H1 (cell line): Measurements from ENCODE around the gene SETDB2. TPM values are rescaled to one million over a fixed set of nuclear protein-coding genes. Genes with fewer than 3 reads are reported as not detected.

Experiments used
- CTCF ChIA-PET: fragments of 300-600 bp; sonication (Branson Sonifier 250); formaldehyde crosslinking; loops from one replicate; lab custom pipeline; 2021; ENCODE audit not compliant: partially characterized antibody; lab: Charles Lee
- POLR2A ChIA-PET: fragments of 300-600 bp; sonication (Branson Sonifier 250); formaldehyde crosslinking; loops from one replicate; lab custom pipeline; 2021; ENCODE audit warnings: inconsistent platforms; ENCODE audit not compliant: partially characterized antibody; lab: Charles Lee
- DNase-seq, 2 experiments: peaks; one replicate each; pipeline versions ENCODE4 v3.0.0 to v3.0.0-alpha.2; 2010 to 2022; ENCODE audit warnings: low spot score in 2 of 2, low read depth in 1 of 2, mixed read lengths in 1 of 2
- FAIRE-seq: peaks from 2 replicates; lab custom pipeline; 2011; peaks lifted over from hg19 to GRCh38; lab: Jason Lieb, UNC
- H2AFZ ChIP-seq: 2 replicates; pipeline ENCODE4 v1.8.1; 2012; ENCODE audit warnings: low read length, inconsistent platforms
- H2AK5ac ChIP-seq: 2 replicates; pipeline ENCODE4 v1.6.1; 2013; ENCODE audit warnings: low read depth, low read length
- H2BK120ac ChIP-seq: replicated peaks from 2 replicates; pipeline ENCODE3; 2013; ENCODE audit warnings: low read depth, low read length, inconsistent platforms
- H2BK12ac ChIP-seq: 2 replicates; pipeline ENCODE4 v1.6.1; 2013; ENCODE audit warnings: low read depth, low read length
- H2BK15ac ChIP-seq: 2 replicates; pipeline ENCODE4 v1.6.1; 2013; ENCODE audit warnings: low read length
- H2BK20ac ChIP-seq: 2 replicates; pipeline ENCODE4 v1.6.1; 2013; ENCODE audit warnings: low read length
- H2BK5ac ChIP-seq: 2 replicates; pipeline ENCODE4 v1.6.1; 2013; ENCODE audit warnings: low read depth, low read length
- H3K14ac ChIP-seq: 2 replicates; pipeline ENCODE4 v1.6.1; 2013; ENCODE audit warnings: inconsistent platforms; ENCODE audit not compliant: insufficient read length
- H3K18ac ChIP-seq: 2 replicates; pipeline ENCODE4 v1.6.1; 2013; ENCODE audit warnings: low read length; ENCODE audit errors: extremely low read depth
- H3K23ac ChIP-seq: 2 replicates; pipeline ENCODE4 v1.6.1; 2013; ENCODE audit warnings: inconsistent platforms; ENCODE audit not compliant: insufficient read length
- H3K23me2 ChIP-seq: 2 replicates; pipeline ENCODE4 v1.6.1; 2013; ENCODE audit warnings: low read depth, low read length
- H3K27ac ChIP-seq: 2 replicates; pipeline ENCODE4 v1.6.1; 2011; ENCODE audit warnings: low read depth, low read length, inconsistent platforms
- H3K27me3 ChIP-seq, 4 experiments: replicated peaks in 1 of 4; 1 replicate in 1 of 4; 2 replicates in 3 of 4; pipeline versions ENCODE4 v1.6.1 to v1.8.1; 2011 to 2013; ENCODE audit warnings: low read length in 3 of 4, mild to moderate bottlenecking in 3 of 4, inconsistent platforms in 2 of 4, mixed read lengths in 2 of 4, moderate library complexity in 1 of 4; ENCODE audit not compliant: control insufficient read depth in 3 of 4, insufficient read depth in 3 of 4; ENCODE audit errors: extremely low read depth in 1 of 4
- H3K36me3 ChIP-seq, 4 experiments: 2 replicates each; pipeline versions ENCODE4 v1.6.1 to v1.8.1; 2011 to 2013; ENCODE audit warnings: mild to moderate bottlenecking in 4 of 4, low read length in 3 of 4, moderate library complexity in 2 of 4, control low read depth in 1 of 4, inconsistent platforms in 1 of 4; ENCODE audit not compliant: insufficient read depth in 4 of 4, control insufficient read depth in 2 of 4
- H3K4ac ChIP-seq: replicated peaks from 2 replicates; pipeline ENCODE3; 2013; ENCODE audit warnings: low read length, low read depth, mixed read lengths, inconsistent platforms; ENCODE audit not compliant: insufficient read length
- H3K4me1 ChIP-seq, 4 experiments: replicated peaks in 1 of 4; 1 replicate in 1 of 4; 2 replicates in 3 of 4; pipeline versions ENCODE4 v1.6.1 to v1.8.1; 2011 to 2013; ENCODE audit warnings: low read length in 3 of 4, inconsistent platforms in 2 of 4, mixed read lengths in 1 of 4; ENCODE audit not compliant: insufficient read depth in 4 of 4, control insufficient read depth in 3 of 4
- H3K4me2 ChIP-seq, 2 experiments: 2 replicates each; pipeline versions ENCODE4 v1.6.1 to v1.8.1; 2011 to 2013; ENCODE audit warnings: low read depth in 2 of 2, low read length in 2 of 2, control low read depth in 1 of 2, inconsistent platforms in 1 of 2, mild to moderate bottlenecking in 1 of 2; ENCODE audit not compliant: insufficient read depth in 1 of 2
- H3K4me3 ChIP-seq, 4 experiments: fragments of 200-600, 300-600 bp in 1 of 4; sonication (generic), shearing (Covaris generic), sonication (Bioruptor Twin) in 1 of 4; 2 replicates each; pipeline versions ENCODE4 v1.5.1 to v1.8.1; 2011 to 2016; ENCODE audit warnings: low read length in 4 of 4, low read depth in 3 of 4, control low read depth in 2 of 4, inconsistent platforms in 2 of 4, mild to moderate bottlenecking in 2 of 4, mixed read lengths in 1 of 4, moderate library complexity in 1 of 4; ENCODE audit not compliant: insufficient read depth in 2 of 4; ENCODE audit errors: extremely low read depth in 1 of 4
- H3K56ac ChIP-seq: replicated peaks from 2 replicates; pipeline ENCODE3; 2013; ENCODE audit warnings: low read depth, mild to moderate bottlenecking, mixed read lengths, low read length, inconsistent platforms; ENCODE audit not compliant: insufficient read length
- H3K79me1 ChIP-seq: 2 replicates; pipeline ENCODE4 v1.6.1; 2013; ENCODE audit warnings: low read depth, low read length, control low read depth
- H3K79me2 ChIP-seq, 2 experiments: 2 replicates each; pipeline versions ENCODE4 v1.6.1 to v1.8.1; 2012 to 2013; ENCODE audit warnings: low read length in 2 of 2, mild to moderate bottlenecking in 2 of 2, inconsistent platforms in 1 of 2; ENCODE audit not compliant: insufficient read depth in 2 of 2, control insufficient read depth in 1 of 2
- H3K9ac ChIP-seq, 4 experiments: replicated peaks in 1 of 4; 1 replicate in 1 of 4; 2 replicates in 3 of 4; pipeline versions ENCODE4 v1.6.1 to v1.8.1; 2011 to 2013; ENCODE audit warnings: low read depth in 3 of 4, low read length in 3 of 4, control low read depth in 2 of 4, mild to moderate bottlenecking in 2 of 4, moderate library complexity in 2 of 4, inconsistent platforms in 1 of 4; ENCODE audit errors: extremely low read depth in 1 of 4
- H3K9me3 ChIP-seq, 2 experiments: 2 replicates each; pipeline versions ENCODE4 v1.6.1 to v1.8.1; 2012 to 2013; ENCODE audit warnings: mild to moderate bottlenecking in 2 of 2, moderate library complexity in 2 of 2, control low read depth in 1 of 2, inconsistent platforms in 1 of 2, low read depth in 1 of 2, low read length in 1 of 2, mixed read lengths in 1 of 2; ENCODE audit not compliant: insufficient read depth in 2 of 2
- H4K20me1 ChIP-seq, 2 experiments: replicated peaks in 1 of 2; 2 replicates each; pipeline versions ENCODE3 to v1.8.1; 2011 to 2013; ENCODE audit warnings: inconsistent platforms in 2 of 2, low read length in 2 of 2, mild to moderate bottlenecking in 1 of 2; ENCODE audit not compliant: insufficient read depth in 2 of 2, control insufficient read depth in 1 of 2
- H4K5ac ChIP-seq: 2 replicates; pipeline ENCODE4 v1.6.1; 2013; ENCODE audit warnings: low read length, low read depth, mixed read lengths, inconsistent platforms; ENCODE audit not compliant: insufficient read length
- H4K8ac ChIP-seq: 2 replicates; pipeline ENCODE4 v1.8.0; 2013; ENCODE audit warnings: mild to moderate bottlenecking, moderate library complexity, low read length, inconsistent platforms; ENCODE audit not compliant: insufficient read depth; ENCODE audit errors: extremely low read depth
- H4K91ac ChIP-seq: replicated peaks from 2 replicates; pipeline ENCODE3; 2013; ENCODE audit warnings: low read length, mixed read lengths, inconsistent platforms; ENCODE audit not compliant: insufficient read length
- ATF2 ChIP-seq: IDR thresholded peaks from 2 replicates; pipeline ENCODE4 v1.6.1; 2012; ENCODE audit warnings: low read length, inconsistent platforms
- BACH1 ChIP-seq: IDR thresholded peaks from 2 replicates; pipeline ENCODE4 v1.6.1; 2012; ENCODE audit warnings: low read length, improper control_type of control experiment
- BCL11A ChIP-seq, 2 experiments: IDR thresholded peaks; one replicate each; pipeline ENCODE4 v1.6.1; 2011; ENCODE audit warnings: low read depth in 2 of 2, low read length in 2 of 2, mild to moderate bottlenecking in 2 of 2
- CHD2 ChIP-seq: IDR thresholded peaks from 2 replicates; pipeline ENCODE4 v1.6.1; 2012; ENCODE audit warnings: low read length, improper control_type of control experiment
- GABPA ChIP-seq: IDR thresholded peaks from 2 replicates; pipeline ENCODE4 v1.6.1; 2011; ENCODE audit warnings: mild to moderate bottlenecking, low read length, moderate library complexity, borderline replicate concordance; ENCODE audit not compliant: insufficient read depth
- GTF2F1 ChIP-seq: IDR thresholded peaks from 2 replicates; pipeline ENCODE4 v1.6.1; 2012; ENCODE audit warnings: low read depth, low read length, improper control_type of control experiment, borderline replicate concordance
- JUN ChIP-seq: IDR thresholded peaks from 2 replicates; pipeline ENCODE4 v1.6.1; 2011; ENCODE audit warnings: low read depth, mild to moderate bottlenecking, improper control_type of control experiment, low read length
- JUND ChIP-seq: IDR thresholded peaks from 2 replicates; pipeline ENCODE4 v1.6.1; 2011; ENCODE audit warnings: mild to moderate bottlenecking, improper control_type of control experiment, low read length
- KDM4A ChIP-seq: IDR thresholded peaks from one replicate; pipeline ENCODE4 v1.7.1; 2012; ENCODE audit warnings: low read depth, mild to moderate bottlenecking, moderate library complexity, low read length, inconsistent platforms; ENCODE audit not compliant: severe bottlenecking
- MAFK ChIP-seq: IDR thresholded peaks from 2 replicates; pipeline ENCODE4 v1.6.1; 2012; ENCODE audit warnings: low read depth, mild to moderate bottlenecking, improper control_type of control experiment, low read length
- POLR2AphosphoS5 ChIP-seq: IDR thresholded peaks from 2 replicates; pipeline ENCODE4 v1.6.1; 2011; ENCODE audit warnings: low read depth, low read length
- RXRA ChIP-seq: IDR thresholded peaks from 2 replicates; pipeline ENCODE4 v1.6.1; 2011; ENCODE audit warnings: low read depth, mild to moderate bottlenecking, low read length, moderate library complexity; ENCODE audit not compliant: insufficient read depth
- TAF1 ChIP-seq: IDR thresholded peaks from 2 replicates; pipeline ENCODE4 v1.6.1; 2011; ENCODE audit warnings: mild to moderate bottlenecking, low read depth, low read length
- WGBS, 2 experiments: shearing (Covaris generic) in 1 of 2; methylation state at CpG; one replicate each; pipeline versions ENCODE4 v1.1.6 to v1.1.7; 2013 to 2015; ENCODE audit warnings: low lambda C conversion rate in 2 of 2, mixed read lengths in 2 of 2, inconsistent platforms in 1 of 2, low coverage in 1 of 2, missing lambda C conversion rate in 1 of 2; ENCODE audit not compliant: insufficient replicate concordance in 2 of 2, insufficient coverage in 1 of 2, insufficient read length in 1 of 2; ENCODE audit errors: extremely low coverage in 1 of 2, missing lambda C conversion rate in 1 of 2; 5-methylcytosine and 5-hydroxymethylcytosine counted together
- polyA plus RNA-seq, 7 experiments: library from polyadenylated mRNA; depleted of rRNA in 3 of 7; stranded (reverse) in 5 of 7; unstranded in 2 of 7; fragments of >200 nt in 5 of 7; fragments of 200-250 nt in 2 of 7; gene quantifications; 1 replicate in 5 of 7; 2 replicates in 1 of 7; 4 replicates in 1 of 7; pipeline versions ENCODE4 v1.2.1 to v1.2.3, GENCODE V29; 2011 to 2013; ENCODE audit warnings: missing spikeins in 2 of 7, mixed read lengths in 2 of 7
- total RNA-seq: library from RNA; stranded (reverse); fragmentation: NEBNext Ultra II Directional; extraction: Animal tissue kit (Norgen Biotek cat#: 25700); gene quantifications from 2 replicates; pipeline ENCODE4 v1.2.1, GENCODE V29; 2021

SETDB2 gene
- total and polyA plus RNA-seq, 2 of the 8 experiments (the other 6 are each of a cell fraction or from before 2014, with no cell fraction given): 1.2 to 6.1 TPM

GRCh38 chr13:49424011-49424560 lies 20.0 kb upstream of the SETDB2 start:
- no peak overlapping the region for H2BK120ac ChIP-seq
- no peak overlapping the region for H2AFZ ChIP-seq
- H3K9ac ChIP-seq: no peak overlapping the region
- no peak overlapping the region for H2BK20ac ChIP-seq
- DNase-seq: no peak
- POLR2A ChIA-PET: no interaction called here
- CTCF ChIA-PET: no interaction called here
- H3K23me2 ChIP-seq: no peaks in the 10 kb centered on the region
- no peak overlapping the region for H3K56ac ChIP-seq
- no peak overlapping the region for H3K4ac ChIP-seq
- no peak overlapping the region for H2BK15ac ChIP-seq
- H3K79me1 ChIP-seq: no peaks in the 10 kb centered on the region
- no peak overlapping the region for H3K18ac ChIP-seq
- H3K36me3 ChIP-seq: no peaks in the 10 kb centered on the region
- no peak overlapping the region for H2BK5ac ChIP-seq
- no peak overlapping the region for H3K14ac ChIP-seq
- FAIRE-seq: no peak
- no peaks in the 10 kb centered on the region for H3K9me3 ChIP-seq
- H2AK5ac ChIP-seq: no peak overlapping the region
- no peak overlapping the region for H4K8ac ChIP-seq
- H3K27me3 ChIP-seq: no peaks in the 10 kb centered on the region
- 95% methylated on average over 7 of the region's 7 CpGs; no CpG with 5 or more reads in 1 of the 2 experiments for WGBS, 2 experiments
- no peak overlapping the region for H4K5ac ChIP-seq
- H3K27ac ChIP-seq: no peak overlapping the region
- H3K4me3 ChIP-seq: no peak overlapping the region
- H3K79me2 ChIP-seq: no peaks in the 10 kb centered on the region
- no peaks in the 10 kb centered on the region for H4K20me1 ChIP-seq
- H3K4me1 ChIP-seq: no peaks in the 10 kb centered on the region
- no peak overlapping the region for H3K23ac ChIP-seq
- no peak overlapping the region for H4K91ac ChIP-seq
- H2BK12ac ChIP-seq: no peak overlapping the region
- no peak overlapping the region for H3K4me2 ChIP-seq
- TF ChIP-seq RXRA: no peak
- TF ChIP-seq BCL11A (IDR thresholded peaks at IDR 0.05; ENCODE audit: low read depth in 2 of 2, low read length in 2 of 2): no peak
- no peak for TF ChIP-seq ATF2
- no peak for TF ChIP-seq GABPA
- no peak for TF ChIP-seq BACH1
- TF ChIP-seq MAFK: no peak
- no peak for TF ChIP-seq JUN
- TF ChIP-seq CHD2: no peak
- TF ChIP-seq JUND: no peak
- no peak for TF ChIP-seq GTF2F1
- no peak for TF ChIP-seq POLR2AphosphoS5
- TF ChIP-seq TAF1: no peak
- TF ChIP-seq KDM4A: no peak
